ENCODE results near the gene SDF2. TPM values are rescaled to one million over a fixed set of nuclear protein-coding genes. Genes with fewer than 3 reads are reported as not detected.

The SDF2 gene
- total and polyA plus RNA-seq, 8 donors: 38.7 to 88.1 (median 44.5) TPM

DNA sequence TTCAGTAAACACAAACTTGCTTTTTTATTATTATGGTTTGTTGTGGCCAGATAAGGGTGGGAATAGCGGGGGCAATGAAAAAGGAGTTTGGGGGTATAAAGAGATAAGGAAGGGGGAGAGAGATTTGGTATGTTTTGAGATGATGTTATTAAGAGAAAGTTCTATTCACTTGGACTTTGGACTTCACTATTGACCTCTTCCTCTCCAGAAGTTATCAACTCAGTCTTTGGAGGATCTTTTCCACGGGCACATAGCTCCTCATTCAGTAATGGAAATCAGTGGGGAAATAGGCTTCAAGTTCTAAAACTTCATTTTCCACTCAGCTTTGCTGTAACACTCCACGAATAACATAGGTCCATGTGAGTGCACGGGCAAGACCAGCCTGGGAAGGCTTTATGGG is 26.8 kb upstream of the SDF2 start:
- 84 to 89% (median 87%) methylated on average over 4 of the region's 4 CpGs for WGBS, 5 donors
- Histone ChIP-seq H3K27ac (no peak overlapping the region), H3K9me3 (no peaks in the 10 kb centered on the region), H3K4me3 (no peak overlapping the region), H3K36me3 (peaks cover 95 to 100% (median 100%) of the 10 kb centered on the region in 4 donors), H3K4me1 (no peaks in the 10 kb centered on the region), H3K27me3 (no peaks in the 10 kb centered on the region)
- TF ChIP-seq POLR2AphosphoS5 (IDR thresholded peaks at IDR 0.05): no peak
- TF ChIP-seq, protein P1, sequence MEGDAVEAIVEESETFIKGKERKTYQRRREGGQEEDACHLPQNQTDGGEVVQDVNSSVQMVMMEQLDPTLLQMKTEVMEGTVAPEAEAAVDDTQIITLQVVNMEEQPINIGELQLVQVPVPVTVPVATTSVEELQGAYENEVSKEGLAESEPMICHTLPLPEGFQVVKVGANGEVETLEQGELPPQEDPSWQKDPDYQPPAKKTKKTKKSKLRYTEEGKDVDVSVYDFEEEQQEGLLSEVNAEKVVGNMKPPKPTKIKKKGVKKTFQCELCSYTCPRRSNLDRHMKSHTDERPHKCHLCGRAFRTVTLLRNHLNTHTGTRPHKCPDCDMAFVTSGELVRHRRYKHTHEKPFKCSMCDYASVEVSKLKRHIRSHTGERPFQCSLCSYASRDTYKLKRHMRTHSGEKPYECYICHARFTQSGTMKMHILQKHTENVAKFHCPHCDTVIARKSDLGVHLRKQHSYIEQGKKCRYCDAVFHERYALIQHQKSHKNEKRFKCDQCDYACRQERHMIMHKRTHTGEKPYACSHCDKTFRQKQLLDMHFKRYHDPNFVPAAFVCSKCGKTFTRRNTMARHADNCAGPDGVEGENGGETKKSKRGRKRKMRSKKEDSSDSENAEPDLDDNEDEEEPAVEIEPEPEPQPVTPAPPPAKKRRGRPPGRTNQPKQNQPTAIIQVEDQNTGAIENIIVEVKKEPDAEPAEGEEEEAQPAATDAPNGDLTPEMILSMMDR (IDR thresholded peaks at IDR 0.05): no peak
- TF ChIP-seq POLR2A (IDR thresholded peaks at IDR 0.05): no peak
- intact Hi-C loops (cut with DNase I; ENCODE audit: low total_unique reads): no loop called here
- no peak for DNase-seq

DNA sequence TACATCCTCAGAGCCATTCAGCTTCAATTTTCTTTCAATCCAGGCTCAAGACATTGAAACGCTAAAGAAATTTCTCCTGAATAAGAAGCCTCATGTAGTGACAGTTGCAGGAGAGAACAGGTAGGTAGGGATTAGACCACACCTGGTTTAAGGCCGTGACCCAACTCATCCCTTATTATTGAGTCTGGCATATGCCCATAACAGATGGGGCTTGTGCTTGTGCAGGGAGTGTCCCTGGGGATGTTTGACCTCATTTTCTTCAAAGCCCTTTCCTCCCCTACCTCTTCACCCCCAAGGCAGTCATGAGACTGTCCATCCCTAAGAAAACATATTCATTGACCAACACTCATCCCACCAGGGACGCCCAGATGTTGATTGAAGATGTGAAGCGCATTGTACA is 24.6 kb upstream of the SDF2 start:
- no peak for DNase-seq
- WGBS, 5 donors: 75 to 93% (median 88%) methylated on average over 4 of the region's 4 CpGs
- Histone ChIP-seq H3K27ac (no peak overlapping the region), H3K9me3 (no peaks in the 10 kb centered on the region), H3K36me3 (peaks cover 98 to 100% (median 100%) of the 10 kb centered on the region in 4 donors), H3K4me3 (no peak overlapping the region), H3K4me1 (no peaks in the 10 kb centered on the region), H3K27me3 (no peaks in the 10 kb centered on the region)
- TF ChIP-seq, protein P1 (IDR thresholded peaks at IDR 0.05): no peak
- TF ChIP-seq EP300 (IDR thresholded peaks at IDR 0.05) (no peak), POLR2AphosphoS5 (IDR thresholded peaks at IDR 0.05) (no peak), POLR2A (IDR thresholded peaks at IDR 0.05) (no peak)
- intact Hi-C loops (cut with DNase I; ENCODE audit: low total_unique reads): no loop called here

DNA sequence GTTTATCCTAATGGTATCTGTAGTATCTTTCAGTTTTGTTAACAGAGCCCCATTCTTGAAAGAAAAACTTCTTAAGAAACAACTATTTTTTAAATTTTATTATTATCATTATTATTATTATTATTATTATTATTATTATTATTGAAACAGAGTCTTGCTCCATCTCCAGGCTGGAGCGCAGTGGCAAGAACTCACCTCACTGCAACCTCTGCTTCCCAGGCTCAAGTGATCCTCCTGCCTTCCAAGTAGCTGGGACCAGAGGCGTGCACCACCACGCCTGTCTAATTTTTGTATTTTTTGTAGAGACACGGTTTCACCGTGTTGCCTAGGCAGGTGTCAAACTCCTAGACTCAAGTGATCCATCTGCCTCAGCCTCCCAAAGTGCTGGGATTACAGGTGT is 23.7 kb upstream of the SDF2 start:
- intact Hi-C loops (cut with DNase I; ENCODE audit: low total_unique reads): no loop called here
- Histone ChIP-seq H3K27me3 (no peaks in the 10 kb centered on the region), H3K4me1 (no peaks in the 10 kb centered on the region), H3K4me3 (no peak overlapping the region), H3K36me3 (peaks cover 96 to 100% (median 100%) of the 10 kb centered on the region in 4 donors), H3K27ac (no peak overlapping the region), H3K9me3 (no peaks in the 10 kb centered on the region)
- TF ChIP-seq EP300 (IDR thresholded peaks at IDR 0.05) (no peak), POLR2A (IDR thresholded peaks at IDR 0.05) (no peak), POLR2AphosphoS5 (IDR thresholded peaks at IDR 0.05) (no peak)
- TF ChIP-seq, protein P1 (IDR thresholded peaks at IDR 0.05): no peak
- DNase-seq: no peak
- 88 to 94% (median 93%) methylated on average over 5 of the region's 5 CpGs for WGBS, 5 donors

DNA sequence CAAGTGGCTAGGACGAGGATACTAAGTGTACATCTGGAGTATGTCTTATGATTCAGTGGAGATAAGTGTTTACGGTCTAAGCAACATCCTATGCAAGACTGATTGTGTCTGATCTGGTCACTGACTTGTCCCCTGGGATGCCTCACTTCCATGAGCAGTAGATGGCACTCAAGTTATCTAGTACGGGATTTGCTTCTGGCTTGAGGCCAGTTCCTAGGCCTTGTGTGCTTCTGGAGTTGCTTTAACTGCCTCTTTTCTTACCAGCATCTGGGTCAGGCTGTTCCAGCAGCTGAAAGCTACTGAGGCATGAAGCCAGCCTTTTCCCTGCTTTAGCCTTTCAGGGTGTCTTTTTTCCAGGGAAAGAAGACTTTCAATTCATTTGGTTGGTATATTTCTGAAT is 23.3 kb upstream of the SDF2 start:
- Histone ChIP-seq H3K27ac (no peak overlapping the region), H3K27me3 (no peaks in the 10 kb centered on the region), H3K9me3 (no peaks in the 10 kb centered on the region), H3K4me1 (no peaks in the 10 kb centered on the region), H3K36me3 (peaks cover 93 to 100% (median 100%) of the 10 kb centered on the region in 4 donors), H3K4me3 (no peak overlapping the region)
- peak in 1 of 2 donors; percentile 73 for DNase-seq
- TF ChIP-seq POLR2AphosphoS5 (IDR thresholded peaks at IDR 0.05) (peak in 1 of 3 donors; percentile 39), POLR2A (IDR thresholded peaks at IDR 0.05) (no peak)
- intact Hi-C loops (cut with DNase I; ENCODE audit: low total_unique reads): no loop called here
- 43 to 57% (median 54%) methylated on average over 3 of the region's 3 CpGs for WGBS, 5 donors

DNA sequence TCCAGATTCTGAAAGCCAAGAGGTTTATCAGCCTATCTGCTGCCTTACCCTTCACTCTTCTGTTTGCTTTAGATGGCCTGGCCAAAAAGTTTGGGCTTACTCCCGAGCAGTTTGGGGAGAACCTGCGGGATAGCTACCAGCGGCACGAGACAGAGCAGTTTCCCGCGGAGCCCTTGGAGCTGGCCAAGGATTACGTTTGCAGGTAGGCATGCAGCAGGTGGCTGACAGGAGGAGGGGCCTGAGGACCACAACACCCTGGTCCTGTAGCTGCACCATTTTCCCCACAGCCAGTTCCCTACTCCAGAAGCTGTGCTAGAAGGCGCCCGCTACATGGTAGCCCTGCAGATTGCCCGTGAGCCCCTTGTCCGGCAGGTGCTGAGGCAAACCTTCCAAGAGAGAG is 20.9 kb upstream of the SDF2 start:
- intact Hi-C loops (cut with DNase I; ENCODE audit: low total_unique reads): no loop called here
- H3K27me3 ChIP-seq: no peaks in the 10 kb centered on the region
- H3K4me1 ChIP-seq: no peaks in the 10 kb centered on the region
- no peak overlapping the region for H3K4me3 ChIP-seq
- H3K9me3 ChIP-seq: no peaks in the 10 kb centered on the region
- DNase-seq: no peak
- H3K36me3 ChIP-seq: peaks cover 93 to 100% (median 100%) of the 10 kb centered on the region in 4 donors
- TF ChIP-seq, protein P1 (IDR thresholded peaks at IDR 0.05): no peak
- TF ChIP-seq POLR2A (IDR thresholded peaks at IDR 0.05) (no peak), POLR2AphosphoS5 (IDR thresholded peaks at IDR 0.05) (no peak), EP300 (IDR thresholded peaks at IDR 0.05) (no peak)
- 73 to 91% (median 77%) methylated on average over 11 of the region's 11 CpGs for WGBS, 5 donors
- no peak overlapping the region for H3K27ac ChIP-seq

Measured in stomach (tissue), 9 donors.